OCI-M2 (cell line): ENCODE data around the gene UBASH3B.

Experiments used
- DNase-seq: peaks from one replicate; lab custom pipeline; 2025; ENCODE audit not compliant: unreplicated experiment; lab: John Stamatoyannopoulos, UW

Gene UBASH3B

GRCh38 chr11:122673701-122674100 lies 18.2 kb downstream of the UBASH3B start:
- DNase-seq = no peak

- DNase-seq = no peak
Measured at GRCh38 chr11:122676638-122677037, 21.1 kb downstream of the UBASH3B start.

- DNase-seq = no peak
Measured at GRCh38 chr11:122677256-122677655, 21.7 kb downstream of the UBASH3B start.

DNA sequence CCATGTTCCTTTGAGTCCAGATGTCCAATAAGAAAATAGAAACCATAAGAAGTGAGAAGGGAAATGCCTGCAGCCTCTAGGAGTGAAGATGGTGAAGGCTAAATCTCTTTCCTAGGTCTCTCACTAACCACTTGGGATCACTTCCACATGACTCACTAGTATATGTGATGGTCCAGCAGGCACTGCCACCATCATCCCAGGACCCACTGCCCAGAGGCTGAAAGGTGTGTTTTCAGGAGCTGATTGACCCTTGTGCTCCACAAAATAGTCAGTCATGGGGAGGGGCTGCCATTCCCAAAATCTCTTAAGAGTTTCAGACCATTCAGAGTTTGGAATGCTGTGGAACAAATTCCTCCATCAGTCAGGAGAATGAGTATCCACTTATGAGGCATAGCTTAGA lies 22.9 kb downstream of the UBASH3B start:
- DNase-seq = no peak

- DNase-seq = no peak
Measured at GRCh38 chr11:122679466-122679865, 23.9 kb downstream of the UBASH3B start.

- no peak for DNase-seq
Measured at GRCh38 chr11:122681070-122681469, 25.5 kb downstream of the UBASH3B start.

DNA sequence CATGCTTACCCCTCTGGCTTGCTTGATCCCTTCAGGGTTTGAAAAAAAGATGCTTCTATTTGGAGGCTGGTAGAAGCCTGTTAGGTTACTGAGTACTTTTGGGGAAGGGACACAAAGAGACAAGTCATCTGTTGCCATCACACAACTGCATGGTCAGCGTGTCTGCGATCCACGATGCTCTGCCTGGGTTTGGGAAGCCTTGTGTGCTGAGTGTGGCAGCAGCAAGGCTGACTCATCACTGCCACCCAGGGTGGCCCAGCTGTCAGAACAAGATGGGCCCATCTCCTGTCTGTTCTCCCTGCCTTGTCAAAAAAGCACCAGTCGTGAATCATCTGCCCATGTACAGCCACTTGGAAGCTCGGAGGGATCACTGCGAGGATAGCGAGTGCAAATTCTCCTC lies 26.2 kb downstream of the UBASH3B start:
- no peak for DNase-seq

DNA sequence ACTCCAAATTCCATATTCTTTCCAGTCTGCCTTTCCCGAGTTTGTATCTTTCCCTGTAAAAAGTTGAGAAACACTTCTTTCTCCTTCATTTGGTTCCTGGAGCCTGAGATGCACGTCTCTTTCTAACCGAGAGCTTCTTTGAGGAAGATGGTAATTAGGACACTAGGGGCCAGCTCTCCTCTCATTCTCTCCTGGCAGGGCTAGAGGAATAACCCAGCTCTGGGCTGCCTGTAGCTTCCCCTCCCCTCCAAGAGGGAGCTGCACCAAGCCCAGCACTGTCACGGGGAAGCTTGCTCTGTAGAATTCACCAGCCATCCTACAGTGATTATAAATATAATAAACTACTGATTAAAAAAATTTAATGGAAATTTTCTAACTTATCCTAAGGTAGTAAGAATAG lies 26.9 kb downstream of the UBASH3B start:
- DNase-seq = no peak

- no peak for DNase-seq
Measured at GRCh38 chr11:122685041-122685440, 29.5 kb downstream of the UBASH3B start.

GRCh38 chr11:122686111-122686510 lies 30.6 kb downstream of the UBASH3B start:
- DNase-seq = no peak

GRCh38 chr11:122690384-122690783 lies 34.9 kb downstream of the UBASH3B start:
- DNase-seq = no peak

DNA sequence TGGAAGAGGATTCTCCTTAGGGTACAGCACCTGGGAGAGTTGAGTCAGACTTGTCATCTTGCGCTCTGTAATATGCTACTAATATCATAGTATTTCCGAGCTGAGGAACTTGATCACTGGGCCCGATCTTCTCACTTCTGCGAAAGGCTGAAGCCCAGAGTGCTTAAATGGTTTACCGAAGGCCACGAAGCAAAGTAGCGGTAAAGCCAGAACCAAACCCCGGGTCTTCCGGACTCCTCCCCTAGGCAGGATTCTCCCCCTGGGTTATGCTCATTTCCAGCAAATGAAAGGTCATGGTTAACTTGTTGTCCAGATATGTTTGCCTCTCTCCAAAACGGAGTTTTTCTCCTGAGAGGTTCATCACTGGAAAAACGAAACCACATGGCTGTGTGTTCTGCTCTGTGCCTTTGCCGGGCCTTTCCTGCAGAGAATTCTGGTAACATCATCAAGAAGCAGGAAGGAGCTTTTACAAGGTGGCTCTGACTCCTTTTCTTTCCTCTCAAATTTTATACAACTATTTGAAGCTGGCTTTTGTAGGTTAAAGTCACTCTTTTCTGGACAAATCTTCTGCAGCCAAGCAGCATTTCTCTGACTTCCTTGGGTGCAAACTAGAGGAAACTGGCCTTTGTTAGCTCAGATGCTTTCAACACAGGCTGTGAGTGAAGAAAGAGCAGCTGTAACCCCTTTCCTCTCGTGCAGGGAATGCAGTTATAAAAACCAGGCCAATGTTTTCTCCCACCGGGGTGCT lies 35.5 kb downstream of the UBASH3B start:
- DNase-seq = no peak

DNA sequence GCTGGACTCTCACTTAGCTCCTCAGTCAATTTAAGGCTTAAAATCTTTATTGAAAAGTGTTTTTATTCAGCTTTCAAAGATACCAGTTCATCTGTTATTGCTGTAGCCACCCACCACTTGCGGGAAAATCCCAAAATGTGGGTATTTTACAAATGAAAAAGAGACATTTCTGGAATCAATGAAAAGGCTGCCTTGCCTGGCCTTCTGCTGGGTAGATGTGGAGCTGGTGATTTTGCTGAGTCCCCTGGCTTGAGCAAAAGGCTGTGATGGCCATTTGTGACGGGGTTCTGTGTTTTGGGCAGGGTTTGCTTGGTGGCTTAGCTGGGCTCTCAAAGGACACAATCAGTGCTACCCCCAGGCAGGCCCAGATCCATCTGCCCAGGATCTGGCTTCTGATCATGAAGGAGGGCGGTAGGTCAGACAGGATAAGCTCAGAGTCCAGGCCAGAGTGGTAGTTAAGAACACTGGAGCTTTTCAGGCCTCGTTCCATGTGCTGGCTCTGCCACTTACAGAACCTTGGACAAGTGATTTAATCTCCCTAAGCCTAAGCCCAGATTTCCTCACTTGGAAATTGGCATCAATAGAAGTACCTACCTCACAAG lies 36.1 kb downstream of the UBASH3B start:
- DNase-seq = no peak

DNA sequence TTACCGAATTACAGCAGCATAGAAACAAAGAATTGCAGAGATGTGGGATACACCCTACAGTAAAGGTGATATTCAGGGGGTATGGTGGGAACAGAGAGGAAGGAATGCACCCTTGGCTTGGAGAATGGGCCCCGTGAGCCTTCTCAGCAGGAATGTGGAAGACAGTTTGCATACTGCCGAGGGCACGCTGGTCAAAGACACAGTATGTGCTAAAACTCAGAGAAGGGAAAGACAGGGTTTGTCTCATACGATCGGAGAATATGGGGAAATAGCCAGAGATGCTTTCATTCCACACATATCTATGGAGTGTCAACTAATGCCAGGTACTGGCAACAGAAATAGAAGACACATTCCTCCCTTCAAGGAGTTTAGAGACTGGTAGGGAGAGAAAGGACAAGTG lies 36.9 kb downstream of the UBASH3B start:
- DNase-seq = no peak

DNA sequence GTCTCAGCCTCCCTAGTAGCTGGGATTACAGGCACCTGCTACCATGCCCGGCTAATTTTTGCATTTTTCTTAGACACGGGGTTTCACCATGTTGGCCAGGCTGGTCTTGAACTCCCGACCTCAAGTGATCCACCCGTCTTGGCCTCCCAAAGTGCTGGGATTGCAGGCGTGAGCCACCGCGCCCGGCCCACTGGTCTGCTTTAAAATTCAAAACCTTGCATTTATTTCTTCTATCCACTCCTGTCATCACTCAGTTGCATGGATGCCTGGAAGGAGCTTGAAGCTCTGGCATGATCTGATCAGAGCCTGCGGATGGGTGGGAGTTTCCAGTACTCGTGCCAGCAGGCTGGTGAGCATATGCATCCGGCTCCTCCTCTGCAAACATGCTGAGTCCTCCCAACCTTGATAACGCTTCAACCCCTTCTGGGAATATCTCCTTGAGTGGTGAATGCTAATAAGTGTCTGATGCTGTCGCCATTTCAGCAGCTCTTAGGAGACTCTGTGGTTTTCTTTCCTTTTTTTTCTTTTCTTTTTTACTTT lies 39.6 kb downstream of the UBASH3B start:
- DNase-seq = no peak

DNA sequence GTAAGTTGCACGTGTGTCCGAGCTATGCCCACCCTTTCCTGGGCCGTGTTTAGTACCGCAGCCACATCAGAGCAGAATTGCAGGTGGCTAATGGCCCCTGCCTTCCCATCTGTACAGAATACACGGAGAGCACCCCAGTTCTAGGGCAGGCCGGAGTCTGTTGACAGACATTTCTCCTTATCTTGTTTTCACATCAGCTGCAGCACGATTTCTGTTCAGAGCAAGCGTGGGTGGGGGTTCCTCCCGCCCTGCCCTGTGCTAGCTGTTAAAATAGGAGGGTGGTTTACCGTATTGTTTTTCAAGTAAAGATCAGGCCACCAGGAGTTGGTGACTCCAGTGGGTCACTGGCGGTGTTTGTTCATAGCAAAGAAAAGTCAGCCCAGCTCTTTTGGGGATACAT lies 41.1 kb downstream of the UBASH3B start:
- DNase-seq = no peak

GRCh38 chr11:122697636-122698167 lies 42.2 kb downstream of the UBASH3B start:
- no peak for DNase-seq

DNA sequence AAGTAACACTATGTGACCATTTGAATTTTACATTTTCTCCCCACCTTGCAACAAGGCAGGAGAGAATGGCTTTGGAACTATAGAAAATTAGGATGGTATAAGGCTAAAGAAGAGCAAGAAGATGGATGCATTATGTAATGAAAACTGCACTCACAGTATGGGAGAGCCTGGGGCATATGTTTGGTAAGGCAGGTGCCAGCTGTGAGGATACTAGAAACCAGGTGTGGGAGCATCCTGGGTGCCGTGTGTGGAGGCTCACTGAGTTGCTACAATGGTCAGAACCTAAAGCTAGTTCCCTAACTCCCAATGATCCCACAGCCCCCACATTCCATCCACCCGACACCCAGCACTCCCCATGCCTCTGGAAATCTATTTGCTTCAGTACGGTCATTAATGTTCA lies 42.9 kb downstream of the UBASH3B start:
- DNase-seq = no peak

DNA sequence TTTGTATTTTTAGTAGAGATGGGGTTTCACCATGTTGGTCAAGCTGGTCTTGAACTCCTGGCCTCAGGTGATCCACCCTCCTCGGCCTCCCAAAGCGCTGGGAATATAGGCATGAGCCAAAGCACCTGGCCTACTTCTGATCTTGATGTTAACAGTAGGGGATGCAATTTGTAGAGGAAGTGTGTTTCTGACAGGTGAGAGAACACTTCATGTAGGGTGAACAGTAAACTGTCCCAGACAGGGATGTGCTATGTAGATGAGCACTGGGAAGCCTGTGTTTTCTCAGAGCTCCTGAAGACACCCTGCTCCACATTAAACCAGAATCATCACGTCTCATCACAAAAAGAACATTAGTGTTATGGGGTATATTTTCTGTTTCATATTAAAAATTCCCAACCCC lies 45.1 kb downstream of the UBASH3B start:
- DNase-seq = no peak

- DNase-seq = no peak
Measured at GRCh38 chr11:122701143-122701542, 45.6 kb downstream of the UBASH3B start.

- DNase-seq = no peak
Measured at GRCh38 chr11:122703541-122704272, 48.2 kb downstream of the UBASH3B start.

GRCh38 chr11:122705396-122705795 lies 49.9 kb downstream of the UBASH3B start:
- no peak for DNase-seq
